BLaER1 treated with 17β-estradiol and CSF1 and Interleukin-3, amounts not matched to agents 10 nM and 100 nM (cell line): Measurements from ENCODE around the gene CHCHD6.
A peak's percentile ranks its signal among the peaks of the same experiment; 100 is the strongest.

Experiments
- H3K27ac ChIP-seq, 11 experiments: shearing (Covaris generic); formaldehyde crosslinking; 2 replicates each; pipeline ENCODE4 v1.8.1; 2022
- H3K27me3 ChIP-seq, 11 experiments: shearing (Covaris generic); formaldehyde crosslinking; 2 replicates each; pipeline ENCODE4 v1.8.1; 2022
- H3K36me3 ChIP-seq, 11 experiments: shearing (Covaris generic); formaldehyde crosslinking; 2 replicates each; pipeline ENCODE4 v1.8.1; 2022
- H3K4me1 ChIP-seq, 10 experiments: shearing (Covaris generic); formaldehyde crosslinking; 2 replicates each; pipeline ENCODE4 v1.8.1; 2022
- H3K4me2 ChIP-seq, 11 experiments: shearing (Covaris generic); formaldehyde crosslinking; 2 replicates each; pipeline ENCODE4 v1.8.1; 2022
- H3K4me3 ChIP-seq, 10 experiments: shearing (Covaris generic); formaldehyde crosslinking; 2 replicates each; pipeline ENCODE4 v1.8.1; 2022
- H3K9ac ChIP-seq, 11 experiments: shearing (Covaris generic); formaldehyde crosslinking; 2 replicates each; pipeline ENCODE4 v1.8.1; 2022
- H3K9me3 ChIP-seq, 11 experiments: shearing (Covaris generic); formaldehyde crosslinking; replicated peaks in 1 of 11; 2 replicates each; pipeline ENCODE4 v1.8.1; 2022
- H4K20me1 ChIP-seq, 11 experiments: shearing (Covaris generic); formaldehyde crosslinking; 2 replicates each; pipeline ENCODE4 v1.8.1; 2022
- Cebpa-rat ChIP-seq, 11 experiments: shearing (Covaris generic); IDR thresholded peaks; 2 replicates each; pipeline ENCODE4 v1.8.1; 2022

The CHCHD6 gene

DNA sequence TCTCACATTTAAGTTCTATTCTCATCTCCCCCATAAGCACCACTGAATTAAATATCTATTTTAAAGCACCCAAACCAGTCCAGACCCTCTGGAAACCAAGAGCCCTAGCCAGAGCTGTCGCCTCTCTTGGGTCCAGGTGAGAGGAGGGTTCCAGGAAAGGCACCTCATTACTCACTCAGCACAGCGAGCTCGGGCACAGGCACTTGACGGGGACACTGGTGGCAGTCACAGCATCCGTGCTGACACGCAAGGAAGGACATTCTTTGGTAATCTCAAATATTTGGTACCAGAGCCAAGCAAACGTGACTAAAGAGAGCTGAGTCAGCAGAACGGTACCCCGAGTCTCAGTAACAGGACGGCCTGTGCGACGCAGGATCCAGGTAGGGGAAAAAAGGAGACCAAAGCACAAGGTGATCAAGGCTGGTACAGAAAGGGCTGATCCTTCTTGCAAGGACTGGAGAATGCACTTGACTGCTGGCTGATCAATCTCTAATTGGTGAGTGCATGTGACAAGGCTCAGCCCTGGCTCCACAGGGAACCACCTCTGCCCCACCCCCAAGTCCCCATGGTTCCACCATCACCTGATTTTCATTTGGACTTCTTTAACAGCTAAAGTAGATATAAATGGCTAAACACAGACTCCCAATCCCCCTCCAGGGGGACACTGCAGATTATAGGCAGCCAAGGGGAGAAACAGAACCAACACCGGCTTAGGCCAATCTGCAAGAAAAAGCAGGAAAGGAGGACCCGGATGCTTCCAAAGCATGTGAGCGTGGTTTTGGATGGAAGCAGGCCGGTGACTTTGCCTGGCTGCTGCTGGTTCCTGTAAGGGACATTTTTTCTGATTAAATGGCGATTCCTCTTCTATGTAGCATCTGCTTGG is 61.4 kb downstream of the CHCHD6 start:
- no peak overlapping the region for H3K9ac ChIP-seq
- no peaks in the 10 kb centered on the region; a peak in 2 of 22 replicates for H4K20me1 ChIP-seq
- H3K4me2 ChIP-seq: no peak overlapping the region
- TF ChIP-seq Cebpa-rat (IDR thresholded peaks at IDR 0.05): no peak
- no peak overlapping the region for H3K27ac ChIP-seq
- no peaks in the 10 kb centered on the region for H3K4me1 ChIP-seq
- H3K4me3 ChIP-seq: no peak overlapping the region
- H3K27me3 ChIP-seq: no peaks in the 10 kb centered on the region
- H3K9me3 ChIP-seq: peaks cover 12 to 40% (median 29%) of the 10 kb centered on the region in 11 experiments; a peak in 21 of 22 replicates
- peaks cover 7 to 35% (median 14%) of the 10 kb centered on the region in 11 experiments; a peak in 17 of 22 replicates for H3K36me3 ChIP-seq

DNA sequence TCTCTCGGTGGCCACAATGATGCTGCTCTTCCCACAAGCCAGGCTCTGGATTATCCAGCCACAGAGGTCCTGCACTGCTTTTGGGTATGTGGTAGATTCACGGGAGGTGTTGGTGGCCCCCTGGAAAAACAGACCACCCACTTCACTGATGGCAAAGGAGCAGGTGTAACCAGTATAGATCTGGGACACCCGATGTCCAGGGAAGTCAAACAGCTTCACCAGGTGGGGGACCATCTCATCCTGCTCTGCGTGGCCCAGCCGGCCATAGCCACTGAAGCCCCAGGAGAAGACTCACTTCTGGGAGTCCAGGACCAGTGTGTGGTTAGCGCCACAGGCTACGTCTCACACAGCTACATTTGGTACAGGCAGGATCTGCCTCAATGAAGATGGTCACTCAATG is 62.6 kb downstream of the CHCHD6 start:
- Histone ChIP-seq H3K9ac (no peak overlapping the region), H3K4me1 (no peaks in the 10 kb centered on the region), H3K36me3 (peaks cover 7 to 35% (median 14%) of the 10 kb centered on the region in 11 experiments; a peak in 17 of 22 replicates), H3K4me3 (no peak overlapping the region), H3K4me2 (no peak overlapping the region), H3K27me3 (no peaks in the 10 kb centered on the region), H3K27ac (no peak overlapping the region), H3K9me3 (peaks cover 18 to 52% (median 36%) of the 10 kb centered on the region in 11 experiments), H4K20me1 (no peaks in the 10 kb centered on the region; a peak in 2 of 22 replicates)
- 0 out of 22 replicates have a peak, but pooled peaks of 1 of the 11 experiments have one; percentile 10 for TF ChIP-seq Cebpa-rat (IDR thresholded peaks at IDR 0.05)

DNA sequence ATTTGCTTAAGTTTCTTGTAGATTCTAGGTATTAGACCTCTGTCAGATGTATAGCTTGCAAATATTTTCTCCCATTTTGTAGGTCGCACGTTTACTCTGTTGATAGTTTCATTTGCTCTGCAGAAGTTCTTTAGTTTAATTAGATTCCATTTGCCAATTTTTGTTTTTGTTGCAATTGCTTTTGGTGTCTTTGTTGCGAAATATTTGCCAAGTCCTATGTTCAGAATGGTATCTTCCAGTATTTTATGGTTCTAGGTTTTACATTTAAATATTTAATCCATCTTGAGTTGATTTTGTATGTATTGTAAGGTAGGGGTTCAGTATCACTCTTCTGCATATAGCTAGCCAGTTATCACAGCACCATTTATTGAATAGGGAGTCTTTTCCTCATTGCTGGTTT is 64.9 kb downstream of the CHCHD6 start:
- Histone ChIP-seq H4K20me1 (no peaks in the 10 kb centered on the region; a peak in 1 of 22 replicates), H3K9ac (no peak overlapping the region), H3K4me1 (no peaks in the 10 kb centered on the region), H3K36me3 (peaks cover 7 to 35% (median 14%) of the 10 kb centered on the region in 11 experiments; a peak in 17 of 22 replicates), H3K4me2 (no peak overlapping the region), H3K27ac (no peak overlapping the region), H3K4me3 (no peak overlapping the region), H3K9me3 (peaks cover 36 to 68% (median 54%) of the 10 kb centered on the region in 11 experiments), H3K27me3 (no peaks in the 10 kb centered on the region)
- peak in 2 of 11 experiments; percentile 47 to 49; a peak in 4 of 22 replicates for TF ChIP-seq Cebpa-rat (IDR thresholded peaks at IDR 0.05)

DNA sequence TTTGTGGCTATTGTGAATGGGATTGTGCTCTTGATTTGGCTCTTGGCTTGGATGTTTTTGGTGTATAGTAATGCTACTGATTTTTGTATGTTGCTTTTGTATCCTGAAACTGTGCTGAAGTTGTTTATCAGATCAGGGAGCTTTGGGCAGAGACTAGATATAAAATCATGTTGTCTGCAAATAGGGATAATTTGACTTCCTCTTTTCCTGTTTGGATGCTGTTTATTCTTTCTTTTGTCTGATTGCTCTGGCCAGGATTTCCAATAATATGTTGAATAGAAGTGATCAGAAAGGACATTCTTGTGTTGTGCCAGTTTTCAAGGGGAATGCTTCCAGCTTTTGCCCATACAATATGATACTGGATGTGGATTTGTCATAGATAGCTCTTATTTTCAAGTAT is 66.1 kb downstream of the CHCHD6 start:
- H4K20me1 ChIP-seq: peaks cover 0 to 8% (median 0%) of the 10 kb centered on the region in 11 experiments; a peak in 2 of 22 replicates
- TF ChIP-seq Cebpa-rat (IDR thresholded peaks at IDR 0.05): no peak
- peaks cover 36 to 68% (median 54%) of the 10 kb centered on the region in 11 experiments for H3K9me3 ChIP-seq

DNA sequence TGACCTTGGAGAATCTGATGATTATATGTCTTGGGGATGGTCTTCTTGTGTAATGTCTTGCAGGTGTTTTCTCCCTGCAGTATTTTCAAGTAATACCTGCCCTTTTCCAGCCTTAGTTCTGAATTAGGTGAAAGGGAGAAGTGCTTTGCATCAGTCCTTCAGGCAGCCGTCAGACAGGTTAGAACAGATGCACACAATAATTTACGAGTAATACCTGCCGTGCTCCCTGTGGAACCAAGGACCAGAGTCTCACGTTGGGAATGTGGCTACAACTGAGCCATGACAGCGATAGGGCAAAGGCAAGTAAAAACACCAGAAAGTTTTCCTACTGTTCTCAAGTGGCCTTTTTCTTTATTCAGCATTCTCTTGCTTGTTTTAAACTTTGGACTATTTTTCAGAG is 69.1 kb downstream of the CHCHD6 start:
- peaks cover 27 to 48% (median 37%) of the 10 kb centered on the region in 11 experiments for H3K9me3 ChIP-seq
- no peak overlapping the region for H3K4me2 ChIP-seq
- H3K4me1 ChIP-seq: peaks cover 0 to 9% (median 2%) of the 10 kb centered on the region in 10 experiments; a peak in 5 of 20 replicates
- no peak for TF ChIP-seq Cebpa-rat (IDR thresholded peaks at IDR 0.05)
- no peak overlapping the region for H3K9ac ChIP-seq
- H4K20me1 ChIP-seq: peaks cover 0 to 8% (median 0%) of the 10 kb centered on the region in 11 experiments; a peak in 3 of 22 replicates
- H3K4me3 ChIP-seq: no peak overlapping the region
- H3K27ac ChIP-seq: no peak overlapping the region
- peaks cover 0 to 4% (median 0%) of the 10 kb centered on the region in 11 experiments; a peak in 2 of 22 replicates for H3K36me3 ChIP-seq
- no peaks in the 10 kb centered on the region for H3K27me3 ChIP-seq

More for the DNA sequence above, 66.1 kb downstream of the CHCHD6 start:
- no peak overlapping the region for H3K4me3 ChIP-seq
- no peak overlapping the region for H3K27ac ChIP-seq
- H3K4me2 ChIP-seq: no peak overlapping the region
- H3K9ac ChIP-seq: no peak overlapping the region
- peaks cover 0 to 2% (median 0%) of the 10 kb centered on the region in 10 experiments; a peak in 1 of 20 replicates for H3K4me1 ChIP-seq
- peaks cover 7 to 33% (median 13%) of the 10 kb centered on the region in 11 experiments; a peak in 17 of 22 replicates for H3K36me3 ChIP-seq
- H3K27me3 ChIP-seq: no peaks in the 10 kb centered on the region

DNA sequence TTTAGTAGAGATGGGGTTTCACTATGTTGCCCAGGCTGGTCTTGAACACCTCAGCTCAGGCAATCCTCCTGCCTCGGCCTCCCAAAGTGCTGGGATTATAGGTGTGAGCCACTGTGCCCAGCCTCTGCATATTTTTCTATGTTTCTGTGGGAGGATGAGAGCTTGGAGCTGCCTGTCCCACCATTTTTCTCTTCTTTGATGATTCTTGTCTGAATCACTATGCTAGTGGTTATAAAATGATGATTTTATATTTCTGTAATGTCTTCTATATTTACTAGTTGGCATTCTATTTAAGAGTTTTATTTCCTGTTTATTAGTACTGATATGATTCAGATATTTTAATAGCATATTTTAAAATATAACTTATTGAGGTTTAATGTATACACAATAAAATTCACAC is 69.7 kb downstream of the CHCHD6 start:
- H3K4me3 ChIP-seq: no peak overlapping the region
- no peaks in the 10 kb centered on the region for H3K27me3 ChIP-seq
- no peak overlapping the region for H3K27ac ChIP-seq
- no peak overlapping the region for H3K9ac ChIP-seq
- TF ChIP-seq Cebpa-rat (IDR thresholded peaks at IDR 0.05): no peak
- H3K4me2 ChIP-seq: no peak overlapping the region
- peaks cover 0 to 9% (median 2%) of the 10 kb centered on the region in 10 experiments; a peak in 5 of 20 replicates for H3K4me1 ChIP-seq
- H3K36me3 ChIP-seq: peaks cover 0 to 4% (median 0%) of the 10 kb centered on the region in 11 experiments; a peak in 1 of 22 replicates
- H4K20me1 ChIP-seq: peaks cover 0 to 8% (median 0%) of the 10 kb centered on the region in 11 experiments; a peak in 3 of 22 replicates
- peaks cover 24 to 41% (median 31%) of the 10 kb centered on the region in 11 experiments for H3K9me3 ChIP-seq

DNA sequence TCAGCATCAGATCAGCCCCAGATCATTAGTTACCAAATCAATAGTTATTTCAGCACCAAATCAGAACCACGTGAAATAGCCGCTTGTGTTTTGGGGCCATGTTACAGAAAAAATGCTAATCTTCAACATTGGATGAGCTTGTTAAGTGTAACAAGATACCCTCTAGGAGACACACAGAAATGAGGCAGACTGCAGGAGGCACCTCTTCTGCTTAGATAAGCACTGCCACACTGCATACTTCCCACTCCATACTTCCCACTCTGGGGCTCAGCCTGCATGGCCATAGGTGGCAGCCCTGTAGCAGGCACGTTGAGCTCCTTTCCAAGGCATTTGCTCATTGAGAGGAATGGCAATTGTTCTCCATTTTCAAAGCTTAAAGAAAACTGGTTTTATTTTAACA is 73.3 kb downstream of the CHCHD6 start:
- Histone ChIP-seq H3K27ac (no peak overlapping the region), H3K4me1 (peaks cover 0 to 16% (median 2%) of the 10 kb centered on the region in 10 experiments; a peak in 5 of 20 replicates), H3K4me2 (no peak overlapping the region), H3K9ac (no peak overlapping the region), H3K27me3 (no peaks in the 10 kb centered on the region), H3K4me3 (no peak overlapping the region), H4K20me1 (peaks cover 0 to 8% (median 0%) of the 10 kb centered on the region in 11 experiments; a peak in 3 of 22 replicates), H3K36me3 (peaks cover 0 to 4% (median 0%) of the 10 kb centered on the region in 11 experiments; a peak in 1 of 22 replicates), H3K9me3 (peaks cover 8 to 13% (median 10%) of the 10 kb centered on the region in 11 experiments)
- no peak for TF ChIP-seq Cebpa-rat (IDR thresholded peaks at IDR 0.05)

DNA sequence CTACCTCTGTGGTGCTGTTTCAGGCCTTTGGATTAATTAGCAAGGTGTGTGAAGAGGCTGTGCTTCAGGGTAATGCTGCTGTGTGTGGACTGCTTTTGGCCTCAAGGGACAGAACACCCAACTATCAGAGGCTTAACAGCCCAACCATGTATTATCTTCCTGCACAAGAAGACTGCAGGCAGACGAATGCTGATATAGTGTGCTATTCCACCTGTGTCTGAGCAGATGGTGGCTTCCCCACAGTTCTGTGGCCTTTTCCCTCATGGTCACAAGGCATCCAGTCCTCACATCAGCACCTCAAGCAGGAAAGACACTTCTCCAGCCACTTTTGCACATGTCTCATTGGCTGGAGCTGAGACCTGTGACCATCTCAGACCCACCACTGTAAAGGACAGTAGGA is 76.6 kb downstream of the CHCHD6 start:
- Histone ChIP-seq H3K9ac (no peak overlapping the region), H3K4me2 (0 out of 22 replicates have a peak overlapping the region, but pooled peaks of 1 of the 11 experiments have one; percentile 7), H3K4me3 (no peak overlapping the region), H3K27ac (no peak overlapping the region), H4K20me1 (peaks cover 0 to 4% (median 0%) of the 10 kb centered on the region in 11 experiments; a peak in 3 of 22 replicates), H3K36me3 (peaks cover 0 to 4% (median 0%) of the 10 kb centered on the region in 11 experiments; a peak in 1 of 22 replicates), H3K9me3 (no peaks in the 10 kb centered on the region), H3K27me3 (no peaks in the 10 kb centered on the region), H3K4me1 (peaks cover 7 to 15% (median 9%) of the 10 kb centered on the region in 10 experiments; a peak in 17 of 20 replicates)
- TF ChIP-seq Cebpa-rat (IDR thresholded peaks at IDR 0.05): no peak

DNA sequence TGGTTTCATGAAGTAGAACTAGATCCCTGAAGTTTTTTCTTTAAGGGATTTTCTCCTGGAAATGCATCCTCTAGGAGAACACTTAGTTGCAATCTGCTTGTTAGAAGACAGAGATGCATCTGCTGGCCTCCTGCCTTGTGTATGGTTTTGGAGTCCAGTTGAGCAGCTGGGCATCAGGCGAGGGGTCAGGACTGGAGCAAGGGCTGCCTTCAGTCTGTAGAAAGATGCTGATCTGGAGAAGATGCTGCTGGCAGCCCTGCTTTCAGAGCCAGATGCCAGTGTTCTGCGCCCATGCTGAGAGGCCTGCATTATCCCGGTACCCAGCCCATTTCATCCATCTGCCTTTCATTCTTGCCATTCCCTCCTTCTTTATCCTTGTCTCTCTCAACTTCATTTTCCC is 77.4 kb downstream of the CHCHD6 start:
- no peak overlapping the region for H3K27ac ChIP-seq
- H4K20me1 ChIP-seq: peaks cover 0 to 4% (median 0%) of the 10 kb centered on the region in 11 experiments; a peak in 2 of 22 replicates
- H3K36me3 ChIP-seq: peaks cover 0 to 4% (median 0%) of the 10 kb centered on the region in 11 experiments; a peak in 1 of 22 replicates
- H3K9ac ChIP-seq: no peak overlapping the region
- H3K4me1 ChIP-seq: peaks cover 7 to 13% (median 9%) of the 10 kb centered on the region in 10 experiments; a peak in 16 of 20 replicates
- H3K4me3 ChIP-seq: no peak overlapping the region
- H3K27me3 ChIP-seq: no peaks in the 10 kb centered on the region
- no peak overlapping the region for H3K4me2 ChIP-seq
- H3K9me3 ChIP-seq: no peaks in the 10 kb centered on the region; a peak in 1 of 22 replicates
- TF ChIP-seq Cebpa-rat (IDR thresholded peaks at IDR 0.05): no peak
